GM21723 (cell line): ENCODE data around the gene FKBP9.
A peak's percentile ranks its signal among the peaks of the same experiment; 100 is the strongest.
"Not testable (repeated sequence)": the region's sequence is repeated elsewhere in the genome, so short reads cannot be mapped to it uniquely, and the experiment has no call there.

Experiments used
- ATAC-seq: cut with Tn5 transposase; IDR thresholded peaks from one replicate; pipeline ENCODE4 v1.9.1; 2021; ENCODE audit warnings: mild to moderate bottlenecking, moderate library complexity; ENCODE audit not compliant: unreplicated experiment

FKBP9 gene

GRCh38 chr7:33003111-33003510, 45.9 kb downstream of the FKBP9 start:
- ATAC-seq: not testable (repeated sequence)

GRCh38 chr7:33004104-33004616, 46.9 kb downstream of the FKBP9 start:
- ATAC-seq: not testable (repeated sequence)

GRCh38 chr7:33005193-33005592, 48.0 kb downstream of the FKBP9 start:
- ATAC-seq: not testable (repeated sequence)

- ATAC-seq: not testable (repeated sequence)
Measured at GRCh38 chr7:33005690-33006089, 48.5 kb downstream of the FKBP9 start.

GRCh38 chr7:33009734-33010133, 52.5 kb downstream of the FKBP9 start:
- no peak for ATAC-seq

GRCh38 chr7:33012364-33012763, 55.1 kb downstream of the FKBP9 start:
- no peak for ATAC-seq

GRCh38 chr7:33024189-33024757, 67.0 kb downstream of the FKBP9 start:
- no peak for ATAC-seq

- ATAC-seq: no peak
Measured at GRCh38 chr7:33035776-33036175, 78.5 kb downstream of the FKBP9 start.

GRCh38 chr7:33038639-33039038, 81.4 kb downstream of the FKBP9 start:
- ATAC-seq: no peak

- ATAC-seq: peak; percentile 42
Measured at GRCh38 chr7:33039257-33039902, 82.1 kb downstream of the FKBP9 start.

GRCh38 chr7:33039903-33040292, 82.7 kb downstream of the FKBP9 start:
- ATAC-seq: no peak

- peak; percentile 89 for ATAC-seq
Measured at GRCh38 chr7:33040803-33041516, 83.7 kb downstream of the FKBP9 start.

- ATAC-seq: no peak
Measured at GRCh38 chr7:33041631-33042428, 84.6 kb downstream of the FKBP9 start.

- no peak for ATAC-seq
Measured at GRCh38 chr7:33043501-33044400, 86.5 kb downstream of the FKBP9 start.

- ATAC-seq: no peak
Measured at GRCh38 chr7:33044401-33044718, 87.1 kb downstream of the FKBP9 start.

- ATAC-seq: peak; percentile 41
Measured at GRCh38 chr7:33044986-33045385, 87.7 kb downstream of the FKBP9 start.

- ATAC-seq: no peak
Measured at GRCh38 chr7:33048257-33048656, 91.0 kb downstream of the FKBP9 start.

GRCh38 chr7:33048704-33049103, 91.5 kb downstream of the FKBP9 start:
- ATAC-seq: no peak

- ATAC-seq: peak; percentile 59
Measured at GRCh38 chr7:33050535-33051318, 93.5 kb downstream of the FKBP9 start.

GRCh38 chr7:33053721-33054120, 96.5 kb downstream of the FKBP9 start:
- no peak for ATAC-seq
